Measurements from ENCODE around the gene RASAL2.

DNA sequence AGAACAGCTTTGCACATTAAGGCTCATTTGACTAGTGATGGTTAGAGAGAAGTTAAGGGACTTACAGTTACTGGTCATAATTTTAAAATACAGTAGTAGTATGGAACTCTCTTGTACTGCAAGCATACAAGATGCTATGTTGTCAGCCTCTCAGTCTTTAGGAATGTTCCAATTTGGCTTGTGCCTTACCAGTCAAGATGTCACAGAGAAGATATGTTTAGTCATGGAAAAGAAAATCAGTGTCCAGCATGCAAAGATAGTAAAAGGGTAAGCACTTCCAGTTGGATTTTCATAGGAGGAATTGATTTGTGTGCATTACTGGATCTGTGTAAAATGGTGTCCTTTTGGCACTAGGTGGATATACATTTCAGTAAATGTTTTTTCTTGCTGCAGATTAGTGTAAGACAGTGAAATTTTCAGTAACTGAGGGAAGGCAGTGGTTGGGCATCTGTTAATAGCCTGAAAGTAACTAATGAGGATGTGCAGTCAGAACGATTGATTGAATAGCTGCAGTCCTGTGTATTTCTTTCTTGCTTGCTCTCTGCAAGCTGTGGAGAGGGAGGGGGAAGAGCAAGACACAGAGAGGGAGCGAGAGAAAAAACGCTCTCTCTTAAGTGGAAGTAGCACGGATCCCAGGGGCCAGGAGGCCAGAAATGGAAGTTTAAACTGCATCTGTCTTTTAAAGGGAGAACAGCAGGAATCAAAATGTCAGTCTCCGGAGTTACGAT is 294.7 kb downstream of the RASAL2 start:
- TF ChIP-seq, protein P1, sequence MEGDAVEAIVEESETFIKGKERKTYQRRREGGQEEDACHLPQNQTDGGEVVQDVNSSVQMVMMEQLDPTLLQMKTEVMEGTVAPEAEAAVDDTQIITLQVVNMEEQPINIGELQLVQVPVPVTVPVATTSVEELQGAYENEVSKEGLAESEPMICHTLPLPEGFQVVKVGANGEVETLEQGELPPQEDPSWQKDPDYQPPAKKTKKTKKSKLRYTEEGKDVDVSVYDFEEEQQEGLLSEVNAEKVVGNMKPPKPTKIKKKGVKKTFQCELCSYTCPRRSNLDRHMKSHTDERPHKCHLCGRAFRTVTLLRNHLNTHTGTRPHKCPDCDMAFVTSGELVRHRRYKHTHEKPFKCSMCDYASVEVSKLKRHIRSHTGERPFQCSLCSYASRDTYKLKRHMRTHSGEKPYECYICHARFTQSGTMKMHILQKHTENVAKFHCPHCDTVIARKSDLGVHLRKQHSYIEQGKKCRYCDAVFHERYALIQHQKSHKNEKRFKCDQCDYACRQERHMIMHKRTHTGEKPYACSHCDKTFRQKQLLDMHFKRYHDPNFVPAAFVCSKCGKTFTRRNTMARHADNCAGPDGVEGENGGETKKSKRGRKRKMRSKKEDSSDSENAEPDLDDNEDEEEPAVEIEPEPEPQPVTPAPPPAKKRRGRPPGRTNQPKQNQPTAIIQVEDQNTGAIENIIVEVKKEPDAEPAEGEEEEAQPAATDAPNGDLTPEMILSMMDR (IDR thresholded peaks at IDR 0.05), result no peak
- TF ChIP-seq EZH2 (IDR thresholded peaks at IDR 0.05; ENCODE audit: borderline replicate concordance, insufficient read depth, low read depth, low read length, poor library complexity, severe bottlenecking), result no peak
